ENCODE measurements around the gene GPRIN1. TPM values are rescaled to one million over a fixed set of nuclear protein-coding genes. Genes with fewer than 3 reads are reported as not detected.

GPRIN1 gene
- total and polyA plus RNA-seq, 2 donors from 2014 or later, result 0.45 to 1.3 TPM

- intact Hi-C loops (cut with DNase I), result no loop called here
- no peak overlapping the region for H3K4me3 ChIP-seq (ENCODE audit: low read length in 3 of 3)
- FAIRE-seq (no peak), DNase-seq (no peak)
- H3K27ac ChIP-seq (ENCODE audit: low read depth in 2 of 2, low read length in 2 of 2), result no peak overlapping the region
- H3K9me3 ChIP-seq (ENCODE audit: control insufficient read depth in 2 of 3, insufficient read depth in 1 of 3, low read length in 3 of 3), result no peaks in the 10 kb centered on the region
- H3K4me1 ChIP-seq (ENCODE audit: control insufficient read depth in 2 of 3, insufficient read depth in 2 of 3, low read depth in 1 of 3, low read length in 3 of 3), result no peaks in the 10 kb centered on the region
- no peak overlapping the region for H3K9ac ChIP-seq (ENCODE audit: low read length in 3 of 3)
- no peaks in the 10 kb centered on the region for H3K36me3 ChIP-seq (ENCODE audit: control insufficient read depth in 2 of 3, insufficient read depth in 3 of 3, low read length in 3 of 3)
- TF ChIP-seq CTCF (IDR thresholded peaks at IDR 0.05; ENCODE audit: borderline replicate concordance, extremely low read depth, insufficient read depth), result no peak
- H3K27me3 ChIP-seq (ENCODE audit: control insufficient read depth, insufficient read depth, low read length), result peaks cover 5% of the 10 kb centered on the region
Measured at GRCh38 chr5:176639208-176639607, 29.3 kb upstream of the GPRIN1 start.

GRCh38 chr5:176638437-176638836 is 28.5 kb upstream of the GPRIN1 start:
- no peak overlapping the region for H3K9ac ChIP-seq (ENCODE audit: low read length in 3 of 3)
- intact Hi-C loops (cut with DNase I), result no loop called here
- TF ChIP-seq CTCF (IDR thresholded peaks at IDR 0.05; ENCODE audit: borderline replicate concordance, extremely low read depth, insufficient read depth), result no peak
- DNase-seq, result no peak
- FAIRE-seq, result no peak
- no peak overlapping the region for H3K4me3 ChIP-seq (ENCODE audit: low read length in 3 of 3)
- H3K9me3 ChIP-seq (ENCODE audit: control insufficient read depth in 2 of 3, insufficient read depth in 1 of 3, low read length in 3 of 3), result no peaks in the 10 kb centered on the region
- H3K27me3 ChIP-seq (ENCODE audit: control insufficient read depth, insufficient read depth, low read length), result peaks cover 5% of the 10 kb centered on the region
- no peak overlapping the region for H3K27ac ChIP-seq (ENCODE audit: low read depth in 2 of 2, low read length in 2 of 2)
- H3K4me1 ChIP-seq (ENCODE audit: control insufficient read depth in 2 of 3, insufficient read depth in 2 of 3, low read depth in 1 of 3, low read length in 3 of 3), result no peaks in the 10 kb centered on the region
- H3K36me3 ChIP-seq (ENCODE audit: control insufficient read depth in 2 of 3, insufficient read depth in 3 of 3, low read length in 3 of 3), result no peaks in the 10 kb centered on the region

- TF ChIP-seq CTCF (IDR thresholded peaks at IDR 0.05; ENCODE audit: borderline replicate concordance, extremely low read depth, insufficient read depth), result no peak
- peaks cover 5% of the 10 kb centered on the region for H3K27me3 ChIP-seq (ENCODE audit: control insufficient read depth, insufficient read depth, low read length)
- FAIRE-seq (no peak), DNase-seq (peak in 2 of 5 donors; percentile 32 to 45)
- no peaks in the 10 kb centered on the region for H3K36me3 ChIP-seq (ENCODE audit: control insufficient read depth in 2 of 3, insufficient read depth in 3 of 3, low read length in 3 of 3)
- no peak overlapping the region for H3K9ac ChIP-seq (ENCODE audit: low read length in 3 of 3)
- intact Hi-C loops (cut with DNase I), result no loop called here
- H3K4me1 ChIP-seq (ENCODE audit: control insufficient read depth in 2 of 3, insufficient read depth in 2 of 3, low read depth in 1 of 3, low read length in 3 of 3), result no peaks in the 10 kb centered on the region
- H3K9me3 ChIP-seq (ENCODE audit: control insufficient read depth in 2 of 3, insufficient read depth in 1 of 3, low read length in 3 of 3), result no peaks in the 10 kb centered on the region
- no peak overlapping the region for H3K4me3 ChIP-seq (ENCODE audit: low read length in 3 of 3)
- no peak overlapping the region for H3K27ac ChIP-seq (ENCODE audit: low read depth in 2 of 2, low read length in 2 of 2)
Measured at GRCh38 chr5:176637556-176637955, 27.6 kb upstream of the GPRIN1 start.

GRCh38 chr5:176636426-176636825 is 26.5 kb upstream of the GPRIN1 start:
- Histone ChIP-seq H3K36me3 (ENCODE audit: control insufficient read depth in 2 of 3, insufficient read depth in 3 of 3, low read length in 3 of 3) (no peaks in the 10 kb centered on the region), H3K4me3 (ENCODE audit: low read length in 3 of 3) (no peak overlapping the region), H3K27ac (ENCODE audit: low read depth in 2 of 2, low read length in 2 of 2) (no peak overlapping the region), H3K9ac (ENCODE audit: low read length in 3 of 3) (no peak overlapping the region), H3K27me3 (ENCODE audit: control insufficient read depth, insufficient read depth, low read length) (peaks cover 7% of the 10 kb centered on the region), H3K4me1 (ENCODE audit: control insufficient read depth in 2 of 3, insufficient read depth in 2 of 3, low read depth in 1 of 3, low read length in 3 of 3) (no peaks in the 10 kb centered on the region), H3K9me3 (ENCODE audit: control insufficient read depth in 2 of 3, insufficient read depth in 1 of 3, low read length in 3 of 3) (no peaks in the 10 kb centered on the region)
- intact Hi-C loops (cut with DNase I), result no loop called here
- FAIRE-seq (no peak), DNase-seq (no peak)
- no peak for TF ChIP-seq CTCF (IDR thresholded peaks at IDR 0.05; ENCODE audit: borderline replicate concordance, extremely low read depth, insufficient read depth)

Measured in kidney (tissue), 14 donors.